Measurements from ENCODE around the gene MAGIX.

GRCh38 chrX:49212209-49212608, 49.7 kb downstream of the MAGIX start:
- no peak for TF ChIP-seq POLR2AphosphoS5 (IDR thresholded peaks at IDR 0.05; ENCODE audit: insufficient read depth in 1 of 2, low read depth in 1 of 2)
- TF ChIP-seq CTCF (IDR thresholded peaks at IDR 0.05), result no peak
